PC-9 (cell line): ENCODE results near the gene MCC.

Experiments used
- CTCF ChIP-seq: fragments of 200-600 bp; sonication (generic); conservative IDR thresholded peaks from 2 replicates; pipeline ENCODE4 v1.6.1; 2017; ENCODE audit warnings: mixed run types, antibody characterized with exemption, mild to moderate bottlenecking, moderate library complexity
- EZH2 ChIP-seq: fragments of 200-600 bp; sonication (generic); IDR thresholded peaks from 2 replicates; pipeline ENCODE4 v1.8.0; 2017; ENCODE audit warnings: antibody characterized with exemption, low read depth

GRCh38 chr5:113089653-113090335 lies 398.5 kb downstream of the MCC start:
- TF ChIP-seq CTCF = no peak
- no peak for TF ChIP-seq EZH2
